HG02759 (cell line): ENCODE measurements around the gene SH3GL3.

ENCODE experiments used
- ATAC-seq: cut with Tn5 transposase; IDR thresholded peaks from one replicate; pipeline ENCODE4 v1.9.1; 2021; ENCODE audit warnings: mild to moderate bottlenecking, moderate library complexity; ENCODE audit not compliant: unreplicated experiment

SH3GL3 gene

GRCh38 chr15:83657549-83657948, 210.4 kb downstream of the SH3GL3 start:
- no peak for ATAC-seq

GRCh38 chr15:83658430-83659416, 211.6 kb downstream of the SH3GL3 start:
- ATAC-seq, result no peak

- no peak for ATAC-seq
Measured at GRCh38 chr15:83659417-83659812, 212.3 kb downstream of the SH3GL3 start.

- ATAC-seq, result no peak
Measured at GRCh38 chr15:83665480-83665879, 218.3 kb downstream of the SH3GL3 start.
